IMR-90 (cell line): ENCODE data around the gene CPNE4. TPM values are rescaled to one million over a fixed set of nuclear protein-coding genes. Genes with fewer than 3 reads are reported as not detected.

Experiments used
- ATAC-seq: fragments of 200-7000 bp; cut with Tn5 transposase; 2 replicates; pipeline ENCODE4 v1.9.1; 2020; ENCODE audit warnings: low read depth, mild to moderate bottlenecking, moderate library complexity
- BruUV-seq: library from RNA; stranded (reverse); fragments of 400-500 nt; replicated peaks from 2 replicates; lab custom pipeline; 2021; lab: Mats Ljungman, UMichigan
- CTCF ChIA-PET: fragments of 300-600 bp; formaldehyde crosslinking; extraction: SDS; loops from one replicate; lab custom pipeline; 2021; ENCODE audit warnings: antibody characterized with exemption; lab: Yijun Ruan, JAX
- POLR2A ChIA-PET: fragments of 300-600 bp; sonication (Branson Sonifier 250); formaldehyde crosslinking; loops from one replicate; lab custom pipeline; 2022; ENCODE audit warnings: antibody characterized with exemption; ENCODE audit not compliant: unreplicated experiment; lab: Charles Lee
- DNase-seq: peaks from one replicate; pipeline ENCODE4 v3.0.0; 2013
- H2AFZ ChIP-seq: replicated peaks from 2 replicates; pipeline ENCODE3; 2013; ENCODE audit warnings: low read length, mild to moderate bottlenecking; ENCODE audit not compliant: poor library complexity
- H2AK5ac ChIP-seq: 2 replicates; pipeline ENCODE4 v1.6.1; 2013; ENCODE audit warnings: low read depth, low read length, inconsistent platforms
- H2AK9ac ChIP-seq: replicated peaks from 2 replicates; pipeline ENCODE3; 2013; ENCODE audit warnings: mild to moderate bottlenecking, low read depth, low read length, moderate library complexity; ENCODE audit not compliant: poor library complexity
- H2BK120ac ChIP-seq: 2 replicates; pipeline ENCODE4 v1.6.1; 2013; ENCODE audit warnings: low read depth, low read length, inconsistent platforms
- H2BK15ac ChIP-seq: 3 replicates; pipeline ENCODE4 v1.6.1; 2013; ENCODE audit warnings: low read depth, low read length, inconsistent platforms
- H2BK20ac ChIP-seq: 2 replicates; pipeline ENCODE4 v1.6.1; 2013; ENCODE audit warnings: low read depth, mild to moderate bottlenecking, inconsistent platforms, low read length, moderate library complexity
- H2BK5ac ChIP-seq: 2 replicates; pipeline ENCODE4 v1.6.1; 2013; ENCODE audit warnings: mild to moderate bottlenecking, low read depth, low read length, inconsistent platforms; ENCODE audit not compliant: poor library complexity, severe bottlenecking
- H3K14ac ChIP-seq: replicated peaks from 2 replicates; pipeline ENCODE4 v1.6.1; 2013; ENCODE audit warnings: low read depth, low read length, inconsistent platforms
- H3K18ac ChIP-seq: 2 replicates; pipeline ENCODE4 v1.6.1; 2013; ENCODE audit warnings: low read depth, low read length, control low read depth
- H3K23ac ChIP-seq: 2 replicates; pipeline ENCODE4 v1.6.1; 2013; ENCODE audit warnings: low read depth, low read length, inconsistent platforms
- H3K27ac ChIP-seq: 2 replicates; pipeline ENCODE4 v1.5.1; 2013; ENCODE audit warnings: mild to moderate bottlenecking, control low read depth, low read length; ENCODE audit not compliant: insufficient read depth
- H3K27me3 ChIP-seq: 2 replicates; pipeline ENCODE4 v1.6.1; 2013; ENCODE audit warnings: low read length; ENCODE audit not compliant: control insufficient read depth, insufficient read depth
- H3K36me3 ChIP-seq: 2 replicates; pipeline ENCODE4 v1.6.1; 2013; ENCODE audit warnings: low read length, mixed read lengths; ENCODE audit not compliant: control insufficient read depth, insufficient read depth
- H3K4ac ChIP-seq: 2 replicates; pipeline ENCODE4 v1.6.1; 2013; ENCODE audit warnings: low read depth, low read length, inconsistent platforms
- H3K4me1 ChIP-seq: 2 replicates; pipeline ENCODE4 v1.6.1; 2013; ENCODE audit warnings: low read length, mixed read lengths; ENCODE audit not compliant: control insufficient read depth, insufficient read depth
- H3K4me2 ChIP-seq: 2 replicates; pipeline ENCODE4 v1.6.1; 2013; ENCODE audit warnings: low read depth, mild to moderate bottlenecking, control low read depth, low read length, moderate library complexity
- H3K4me3 ChIP-seq: 2 replicates; pipeline ENCODE4 v1.5.1; 2013; ENCODE audit warnings: low read depth, mild to moderate bottlenecking, control low read depth, low read length, moderate library complexity; ENCODE audit not compliant: insufficient read depth
- H3K56ac ChIP-seq: 2 replicates; pipeline ENCODE4 v1.6.1; 2013; ENCODE audit warnings: low read length, inconsistent platforms; ENCODE audit not compliant: insufficient read depth; ENCODE audit errors: extremely low read depth
- H3K79me1 ChIP-seq, 2 experiments: 2 replicates each; pipeline ENCODE4 v1.6.1; 2013; ENCODE audit warnings: low read length in 2 of 2, inconsistent platforms in 1 of 2, low read depth in 1 of 2
- H3K9ac ChIP-seq: 2 replicates; pipeline ENCODE4 v1.6.1; 2013; ENCODE audit warnings: low read depth, low read length, control low read depth
- H3K9me1 ChIP-seq: 2 replicates; pipeline ENCODE4 v1.6.1; 2013; ENCODE audit warnings: low read length, inconsistent platforms; ENCODE audit not compliant: insufficient read depth
- H3K9me3 ChIP-seq: 2 replicates; pipeline ENCODE4 v1.6.1; 2013; ENCODE audit warnings: low read length; ENCODE audit not compliant: control insufficient read depth, insufficient read depth
- H4K20me1 ChIP-seq: 2 replicates; pipeline ENCODE4 v1.6.1; 2013; ENCODE audit warnings: low read length, inconsistent platforms; ENCODE audit not compliant: insufficient read depth
- H4K5ac ChIP-seq: 2 replicates; pipeline ENCODE4 v1.6.1; 2013; ENCODE audit warnings: mild to moderate bottlenecking, low read depth, low read length, control low read depth
- H4K8ac ChIP-seq, 2 experiments: 2 replicates each; pipeline ENCODE4 v1.6.1; 2013; ENCODE audit warnings: low read depth in 2 of 2, low read length in 2 of 2, control low read depth in 1 of 2, inconsistent platforms in 1 of 2
- H4K91ac ChIP-seq: 2 replicates; pipeline ENCODE4 v1.6.1; 2013; ENCODE audit warnings: low read depth, low read length, inconsistent platforms; ENCODE audit not compliant: insufficient read depth
- BHLHE40 ChIP-seq: fragments of 150-350 bp; IDR thresholded peaks from 2 replicates; pipeline ENCODE4 v1.6.1; 2016; ENCODE audit warnings: mild to moderate bottlenecking, low read depth, low read length
- CEBPB ChIP-seq: IDR thresholded peaks from 2 replicates; pipeline ENCODE4 v1.6.1; 2012; ENCODE audit warnings: low read depth, low read length, improper control_type of control experiment
- CHD1 ChIP-seq: IDR thresholded peaks from 2 replicates; pipeline ENCODE4 v1.6.1; 2012; ENCODE audit warnings: low read depth, low read length, improper control_type of control experiment
- CTCF ChIP-seq: conservative IDR thresholded peaks from 2 replicates; pipeline ENCODE4 v1.5.1; 2012; ENCODE audit warnings: mild to moderate bottlenecking, low read depth, low read length, improper control_type of control experiment
- ELK1 ChIP-seq: fragments of 150-350 bp; IDR thresholded peaks from 2 replicates; pipeline ENCODE4 v1.6.1; 2016; ENCODE audit warnings: low read depth, mild to moderate bottlenecking, low read length, moderate library complexity, borderline replicate concordance
- FOS ChIP-seq: fragments of 150-350 bp; IDR thresholded peaks from 2 replicates; pipeline ENCODE4 v1.6.1; 2016; ENCODE audit warnings: low read depth, low read length
- MAFK ChIP-seq: IDR thresholded peaks from 2 replicates; pipeline ENCODE4 v1.6.1; 2012; ENCODE audit warnings: low read depth, low read length, improper control_type of control experiment
- MAZ ChIP-seq: IDR thresholded peaks from 2 replicates; pipeline ENCODE4 v1.6.1; 2012; ENCODE audit warnings: low read depth, mild to moderate bottlenecking, low read length, improper control_type of control experiment, moderate library complexity, borderline replicate concordance
- NFE2L2 ChIP-seq: fragments of 150-350 bp; IDR thresholded peaks from 2 replicates; pipeline ENCODE4 v1.6.1; 2016; ENCODE audit warnings: low read depth, mild to moderate bottlenecking, low read length
- POLR2A ChIP-seq: IDR thresholded peaks from 2 replicates; pipeline ENCODE4 v1.6.1; 2012; ENCODE audit warnings: mild to moderate bottlenecking, low read depth, low read length
- RCOR1 ChIP-seq: IDR thresholded peaks from 2 replicates; pipeline ENCODE4 v1.6.1; 2012; ENCODE audit warnings: mild to moderate bottlenecking, low read length, improper control_type of control experiment; ENCODE audit not compliant: insufficient replicate concordance
- SMC3 ChIP-seq: fragments of 150-350 bp; IDR thresholded peaks from 2 replicates; pipeline ENCODE4 v1.6.1; 2016; ENCODE audit warnings: low read depth, mild to moderate bottlenecking, antibody characterized with exemption, low read length, moderate library complexity
- USF2 ChIP-seq: fragments of 150-350 bp; IDR thresholded peaks from 2 replicates; pipeline ENCODE4 v1.6.1; 2017; ENCODE audit warnings: mild to moderate bottlenecking, antibody characterized with exemption, low read length, low read depth
- WGBS, 2 experiments: methylation state at CpG; one replicate each; pipeline versions ENCODE4 v1.1.5 to v1.1.7; 2013; ENCODE audit warnings: missing lambda C conversion rate in 2 of 2; ENCODE audit not compliant: insufficient read length in 1 of 2; ENCODE audit errors: extremely low coverage in 2 of 2; 5-methylcytosine and 5-hydroxymethylcytosine counted together
- dilution Hi-C: fragments of 300-500 bp; cut with HindIII; formaldehyde crosslinking; loops from one replicate; pipeline ENCODE4 v1.14.3; 2018; ENCODE audit warnings: low sequenced_read_pairs; ENCODE audit not compliant: unreplicated experiment
- in situ Hi-C: fragments of 300-500 bp; cut with MboI; formaldehyde crosslinking; loops from 3 replicates; pipeline ENCODE4 v1.14.3; 2019; ENCODE audit warnings: low sequenced_read_pairs, inconsistent platforms, mixed read lengths
- intact Hi-C: fragments of 100-400 bp; cut with micrococcal nuclease; formaldehyde crosslinking; loops from 2 replicates; pipeline ENCODE4 v1.10.0; 2022
- polyA plus RNA-seq, 3 experiments: library from polyadenylated mRNA; depleted of rRNA; stranded (reverse); fragments of >200 nt; gene quantifications; 2 replicates each; pipeline ENCODE4 v1.2.3, GENCODE V29; 2012; ENCODE audit warnings: low replicate concordance in 1 of 3
- total RNA-seq: library from RNA; depleted of rRNA; stranded (reverse); fragments of >200 nt; gene quantifications from 2 replicates; pipeline ENCODE4 v1.2.3, GENCODE V29; 2012

The CPNE4 gene
- total and polyA plus RNA-seq, 2 of the 4 experiments (the other 2 are of a cell fraction), result not detected

- Histone ChIP-seq H4K8ac (no peak overlapping the region), H3K9ac (no peak overlapping the region), H3K4me1 (no peaks in the 10 kb centered on the region), H3K18ac (no peak overlapping the region), H3K36me3 (no peaks in the 10 kb centered on the region), H3K9me3 (no peaks in the 10 kb centered on the region), H3K23ac (no peak overlapping the region), H2BK20ac (no peak overlapping the region), H4K91ac (no peak overlapping the region), H3K79me1 (no peaks in the 10 kb centered on the region), H4K20me1 (no peaks in the 10 kb centered on the region), H2BK5ac (no peak overlapping the region), H3K56ac (no peak overlapping the region), H3K14ac (no peak overlapping the region), H3K4ac (no peak overlapping the region), H4K5ac (no peak overlapping the region), H3K4me3 (no peak overlapping the region), H3K9me1 (no peaks in the 10 kb centered on the region), H2AFZ (no peak overlapping the region), H2BK120ac (no peak overlapping the region), H2AK9ac (no peak overlapping the region), H3K27ac (no peak overlapping the region), H3K4me2 (no peak overlapping the region), H2AK5ac (no peak overlapping the region), H3K27me3 (no peaks in the 10 kb centered on the region), H2BK15ac (no peak overlapping the region)
- no CpG with 5 or more reads among the region's 3 CpGs for WGBS, 2 experiments
- DNase-seq (no peak), ATAC-seq (no peak)
- no TSS peak for BruUV-seq
- intact Hi-C loops, result no loop called here
- ChIA-PET CTCF (no interaction called here), POLR2A (no interaction called here)
- dilution Hi-C loops, result no loop called here
- in situ Hi-C loops, result no loop called here
- TF ChIP-seq CEBPB (no peak), MAZ (no peak), ELK1 (no peak), CTCF (no peak), SMC3 (no peak), NFE2L2 (no peak), CHD1 (no peak), BHLHE40 (no peak), MAFK (no peak), RCOR1 (no peak), POLR2A (no peak), FOS (no peak), USF2 (no peak)
Observed at GRCh38 chr3:131802029-131802428, 232.8 kb downstream of the CPNE4 start.
